Fibroblast of skin of left quadriceps (primary cell): ENCODE measurements around the gene KRT13.
"Not testable (repeated sequence)": the region's sequence is repeated elsewhere in the genome, so short reads cannot be mapped to it uniquely, and the experiment has no call there.

Experiments
- DNase-seq, 2 experiments: peaks; one replicate each; pipeline ENCODE4 v3.0.0-alpha.2; 2013; ENCODE audit warnings: low read depth in 2 of 2

Gene KRT13

GRCh38 chr17:41505007-41505808, at the start of gene KRT13:
KRT13 (minus strand) TSS chr17:41505612; CDS start chr17:41505550, 62 bp downstream.
- DNase-seq = no peak

DNA sequence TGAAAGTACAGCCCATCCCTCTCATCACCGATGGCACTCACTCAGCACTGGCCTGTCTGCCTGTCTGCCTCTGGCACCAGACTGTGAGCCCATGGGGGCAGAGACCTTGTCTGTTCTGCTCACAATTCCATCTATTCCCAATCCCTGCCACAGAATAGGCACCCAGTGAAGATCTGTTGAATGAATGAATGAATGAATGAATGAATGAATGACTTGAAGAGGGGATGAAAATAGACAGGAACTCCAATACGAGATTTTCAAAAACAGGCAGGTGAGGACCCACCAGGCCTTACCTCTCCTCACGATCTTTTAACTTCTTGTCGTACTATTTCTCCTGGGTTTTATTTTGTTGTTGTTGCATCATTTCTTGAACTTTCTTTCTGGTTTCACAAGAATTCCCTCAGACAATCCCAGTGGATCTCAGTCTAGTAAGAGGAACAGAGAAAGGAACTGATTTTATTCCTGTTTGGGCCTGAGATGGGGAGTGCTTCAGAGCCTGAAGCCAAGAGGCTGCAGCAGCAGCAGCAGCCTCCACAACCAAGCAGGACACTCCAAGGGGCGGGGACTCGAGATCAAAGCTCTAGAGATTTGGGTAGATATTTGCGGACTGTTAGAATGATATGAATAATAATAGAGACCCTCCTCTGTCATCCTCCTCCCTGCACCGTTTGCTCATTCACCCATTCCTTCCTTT, 48.7 kb upstream of the KRT13 start:
- no peak for DNase-seq

DNA sequence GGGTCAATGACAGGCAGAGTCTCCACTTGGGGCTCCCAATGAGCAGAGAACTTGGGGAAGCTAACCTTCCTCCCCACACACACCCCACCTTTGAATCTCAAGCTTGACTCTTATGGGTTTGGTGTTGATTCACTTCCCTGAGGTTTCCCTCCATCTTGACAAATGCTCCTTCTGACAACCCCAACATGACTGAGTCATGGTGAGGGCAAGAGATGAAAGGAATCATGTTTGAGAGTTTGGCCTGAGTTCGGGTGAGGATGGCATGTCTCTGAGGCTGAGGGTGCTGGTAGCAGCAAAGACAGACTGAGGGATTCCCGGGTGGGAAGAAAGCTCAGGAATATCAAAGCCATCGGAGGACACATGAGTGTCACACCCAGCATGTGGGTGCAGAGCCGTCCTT, 47.8 kb upstream of the KRT13 start:
- no peak for DNase-seq

DNA sequence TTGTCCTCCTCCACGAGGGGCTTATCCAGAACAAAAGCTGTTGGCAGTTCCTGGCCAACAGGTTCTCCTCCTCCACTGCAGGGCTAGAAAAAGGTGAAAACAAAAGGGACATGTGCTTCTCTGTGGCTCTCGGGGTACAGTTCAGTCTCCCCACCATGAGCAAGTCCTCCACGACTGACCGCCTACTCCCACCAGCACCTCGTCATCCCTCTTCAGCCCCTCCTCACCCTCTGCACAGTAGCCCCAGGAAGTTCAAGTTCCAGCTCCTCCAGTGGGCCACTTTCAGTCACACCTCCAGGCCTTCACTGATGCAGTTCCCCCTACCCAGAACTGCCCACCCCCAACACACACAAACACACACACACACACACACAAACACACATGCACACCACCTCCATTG, 47.0 kb upstream of the KRT13 start:
- DNase-seq = no peak

GRCh38 chr17:41551365-41551764, 46.0 kb upstream of the KRT13 start:
- DNase-seq = no peak

GRCh38 chr17:41549596-41550039, 44.2 kb upstream of the KRT13 start:
- no peak for DNase-seq

GRCh38 chr17:41548844-41549595, 43.6 kb upstream of the KRT13 start:
- DNase-seq = peak; percentile 77 to 81

DNA sequence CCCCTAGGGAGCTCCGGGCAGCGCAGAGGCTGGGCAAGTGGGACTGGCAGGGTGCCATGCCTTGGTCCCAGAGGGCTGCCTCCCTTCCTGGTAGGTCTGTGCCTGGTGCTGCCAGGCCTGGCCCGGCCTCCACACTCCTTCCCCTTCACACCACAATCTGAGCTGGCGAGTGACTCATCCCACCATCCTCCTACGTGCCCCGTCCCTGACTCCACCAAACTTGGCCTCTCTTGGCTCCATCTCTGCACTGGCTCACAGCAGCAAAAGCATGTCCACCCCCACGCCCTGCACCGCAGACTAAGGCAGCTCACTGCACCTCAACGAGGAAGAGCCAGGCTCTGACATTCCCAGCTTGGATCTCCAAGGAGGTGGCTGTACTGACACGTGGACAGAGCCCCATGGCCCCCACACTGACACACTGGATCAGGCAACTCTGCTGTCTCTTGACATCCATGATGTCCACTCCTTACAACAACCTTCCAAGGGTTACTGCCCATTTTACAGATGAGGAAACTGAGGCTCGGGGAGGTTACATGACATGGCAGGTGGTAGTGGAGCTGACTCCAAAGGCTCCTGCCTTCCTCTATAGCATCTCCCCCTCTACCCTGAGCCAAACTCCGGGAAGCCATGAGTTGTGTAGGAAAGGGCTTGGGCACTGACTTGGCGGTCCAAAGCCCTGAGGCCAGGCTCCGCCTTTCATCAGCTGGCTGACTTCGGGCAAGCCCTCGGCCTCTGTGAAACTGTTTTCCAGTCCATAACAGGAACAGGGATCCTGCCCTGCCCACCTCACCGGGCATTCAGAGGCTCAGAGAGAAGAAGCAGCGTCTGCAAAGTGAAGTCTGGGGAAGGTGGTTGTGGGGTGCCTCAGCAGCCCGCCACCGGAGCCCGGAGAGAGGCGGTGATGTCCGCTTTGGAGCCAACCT, 42.8 kb upstream of the KRT13 start:
- DNase-seq = peak; percentile 89 to 92

DNA sequence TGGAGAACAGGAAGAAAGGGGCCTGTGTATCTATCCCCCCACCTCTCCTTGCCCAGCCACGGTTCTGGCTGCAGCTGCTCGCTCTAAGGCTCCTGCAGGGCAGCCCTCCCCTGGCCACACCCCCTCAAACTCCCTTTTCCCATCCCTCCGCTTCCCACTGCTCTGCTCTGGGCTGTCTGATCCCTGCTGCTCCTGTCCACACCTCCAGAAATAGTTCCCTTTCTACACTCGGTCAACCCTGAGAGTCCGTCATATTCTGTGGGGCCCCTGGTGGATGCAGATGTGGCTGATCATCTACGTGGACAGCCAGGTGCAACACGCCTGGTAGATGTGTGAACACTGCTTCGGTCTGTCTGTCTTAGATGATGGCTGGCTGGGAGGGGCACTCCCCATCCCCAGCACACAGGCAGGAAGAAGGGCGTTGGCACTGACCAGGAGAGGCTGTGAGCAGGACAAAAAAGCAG, 42.0 kb upstream of the KRT13 start:
- no peak for DNase-seq

DNA sequence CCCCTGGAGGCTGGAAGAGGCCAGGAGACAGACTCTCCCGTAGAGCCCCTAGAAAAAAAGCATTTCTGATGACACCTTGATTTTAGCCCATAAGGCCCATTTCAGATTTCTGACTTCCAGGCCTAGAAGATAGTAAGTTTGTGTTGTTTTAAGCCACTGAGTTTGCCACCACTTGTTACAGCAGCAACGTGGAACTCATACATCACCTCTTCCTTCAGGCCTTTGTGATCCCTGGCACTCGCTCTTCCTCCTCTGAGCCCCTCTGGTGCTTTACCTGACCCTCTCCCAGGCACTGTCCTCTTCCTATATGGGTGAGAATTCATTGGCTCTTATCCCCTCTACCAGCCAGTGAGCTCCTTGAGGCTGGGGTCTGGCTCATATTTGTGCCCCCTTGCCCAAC, 41.4 kb upstream of the KRT13 start:
- no peak for DNase-seq

- no peak for DNase-seq
Measured at GRCh38 chr17:41545829-41546410, 40.5 kb upstream of the KRT13 start.

DNA sequence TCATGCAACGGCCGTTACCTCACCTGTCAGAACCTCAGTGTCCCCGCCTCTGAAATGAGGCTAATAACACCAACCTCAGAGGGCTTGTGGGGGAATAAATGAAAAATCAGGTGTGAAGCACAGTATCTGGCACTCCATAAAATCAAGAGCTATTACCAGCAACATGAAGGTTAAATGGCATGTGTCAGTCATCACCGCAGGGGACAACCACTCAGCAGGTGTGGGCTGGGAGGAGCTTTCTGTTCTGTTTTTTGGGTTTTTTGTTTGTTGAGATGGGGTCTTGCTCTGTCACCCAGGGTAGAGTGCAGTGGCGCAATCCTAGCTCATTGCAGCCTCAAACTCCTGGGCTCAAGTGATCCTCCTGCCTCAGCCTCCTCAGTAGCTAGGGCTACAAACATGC, 39.5 kb upstream of the KRT13 start:
- DNase-seq = no peak

DNA sequence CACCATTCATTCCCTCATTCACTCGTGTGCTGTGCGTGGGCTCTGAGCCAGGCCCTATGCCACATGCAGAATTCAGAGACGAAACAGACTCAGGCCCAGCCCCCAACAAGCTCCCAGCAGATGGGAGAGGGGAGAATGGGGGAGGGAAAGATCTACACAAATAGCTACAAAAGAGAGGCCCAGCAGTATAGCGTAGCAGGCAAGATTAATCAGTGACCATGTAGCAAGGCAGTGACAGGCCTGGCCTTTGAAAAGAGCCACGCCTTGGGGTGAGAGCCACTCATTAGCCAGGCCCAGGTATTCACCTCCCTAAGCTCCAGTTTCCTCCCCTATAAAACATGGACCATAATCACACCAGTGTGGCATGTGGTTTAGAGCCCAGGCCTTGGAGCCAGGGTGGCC, 39.1 kb upstream of the KRT13 start:
- DNase-seq = no peak

DNA sequence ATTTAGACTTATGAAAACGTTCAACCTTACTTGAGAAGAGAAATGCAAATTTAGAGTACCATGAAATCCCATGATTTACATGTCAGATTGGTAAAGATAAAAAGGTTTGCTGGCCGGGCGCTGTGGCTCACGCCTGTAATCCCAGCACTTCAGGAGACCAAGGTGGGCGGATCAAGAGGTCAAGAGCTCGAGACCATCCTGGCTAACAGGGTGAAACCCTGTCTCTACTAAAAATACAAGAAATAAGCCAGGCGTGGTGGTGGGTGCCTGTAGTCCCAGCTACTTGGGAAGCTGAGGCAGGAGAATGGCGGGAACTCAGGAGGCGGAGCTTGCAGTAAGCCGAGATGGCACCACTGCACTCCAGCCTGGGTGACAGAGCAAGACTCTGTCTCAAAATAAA, 37.4 kb upstream of the KRT13 start:
- not testable (repeated sequence) for DNase-seq

- DNase-seq = no peak
Measured at GRCh38 chr17:41542357-41542756, 36.9 kb upstream of the KRT13 start.

DNA sequence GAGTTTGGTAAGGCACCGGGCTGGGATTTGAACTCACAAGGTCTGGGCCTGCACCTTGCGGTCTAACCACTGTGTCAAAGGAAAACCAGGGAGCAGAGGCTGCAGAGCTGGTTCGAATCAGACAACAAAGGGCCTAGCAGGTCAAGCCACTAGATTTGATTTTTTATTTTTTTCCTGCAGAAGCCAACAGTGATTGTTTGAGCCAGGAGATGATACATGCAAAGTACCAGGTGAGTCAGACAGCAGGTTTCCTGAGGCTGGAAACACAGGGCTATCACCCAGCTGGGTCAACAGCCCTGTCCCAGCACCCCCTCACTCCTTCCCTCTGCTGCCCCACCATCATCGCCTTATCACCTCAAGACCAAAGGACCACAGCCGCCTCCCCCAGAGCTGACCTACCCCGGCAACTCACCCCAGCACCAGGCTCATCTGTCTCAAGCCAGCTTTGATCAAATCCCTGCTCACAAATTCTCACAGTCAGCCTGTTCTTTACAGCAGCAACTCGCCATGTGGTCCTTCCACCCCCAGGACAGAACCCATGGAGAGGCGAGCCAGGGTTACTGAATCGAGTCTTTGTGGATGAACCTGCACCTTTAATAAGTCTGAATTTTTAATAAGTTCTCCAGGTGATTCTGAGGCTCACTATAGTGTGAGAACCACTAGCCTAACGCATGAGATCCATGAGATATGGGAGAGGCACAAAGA, 35.7 kb upstream of the KRT13 start:
- no peak for DNase-seq

DNA sequence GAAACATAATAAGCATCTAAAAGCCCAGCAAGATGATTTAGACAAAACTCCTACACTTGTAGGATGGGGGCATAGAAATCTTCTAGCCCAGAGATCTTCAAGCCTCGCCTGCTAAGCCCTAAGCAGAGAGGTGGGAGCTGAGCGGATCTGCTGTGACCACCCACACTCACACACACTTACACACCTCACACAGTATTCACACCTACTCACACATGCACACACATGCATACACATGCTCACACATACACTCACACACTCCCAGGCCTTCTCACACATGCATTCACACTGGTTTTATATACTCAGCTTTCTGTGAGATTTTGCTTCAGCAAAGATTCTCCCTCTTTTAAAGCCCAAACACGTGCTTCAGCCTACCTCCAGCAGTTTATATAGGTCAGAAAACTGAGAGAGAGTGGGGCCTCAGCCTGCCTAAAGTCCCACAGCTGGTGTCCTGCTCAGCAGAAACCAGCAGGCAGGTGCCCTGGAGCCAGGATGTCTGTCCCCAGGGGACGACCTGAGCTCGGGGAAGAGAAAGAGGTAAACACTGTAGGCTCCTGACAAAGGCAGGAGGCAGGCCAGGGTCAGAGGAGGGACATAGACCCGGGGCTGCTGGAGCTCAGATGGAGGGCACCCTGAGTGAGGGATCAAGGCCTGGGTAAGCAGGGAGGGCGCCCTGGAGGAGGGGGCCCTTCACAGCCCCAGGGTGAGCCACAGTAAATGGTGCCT, 34.7 kb upstream of the KRT13 start:
- no peak for DNase-seq

- DNase-seq = no peak
Measured at GRCh38 chr17:41539071-41539492, 33.7 kb upstream of the KRT13 start.

DNA sequence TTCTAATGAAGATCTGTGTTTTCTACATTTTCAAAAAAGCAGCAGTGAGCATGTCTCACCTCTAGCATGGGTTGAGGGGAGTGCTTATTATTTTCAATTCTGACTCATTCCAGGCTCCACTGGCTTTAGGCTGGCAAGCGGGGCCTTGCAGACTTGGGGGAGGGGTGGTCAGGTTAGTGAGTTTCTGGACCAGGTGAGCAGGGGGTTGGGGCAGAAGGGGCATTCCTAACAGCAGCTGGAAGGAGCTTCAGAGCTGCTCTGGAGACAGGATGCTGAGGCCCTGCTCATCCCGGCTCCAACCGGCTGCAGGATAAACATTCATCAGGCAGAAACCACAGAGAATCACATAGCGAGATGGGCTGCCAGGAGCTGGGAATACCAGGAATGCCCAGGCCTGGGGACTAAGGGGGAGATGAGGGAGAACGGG, 33.2 kb upstream of the KRT13 start:
- peak; percentile 38 to 45 for DNase-seq

- DNase-seq = no peak
Measured at GRCh38 chr17:41537990-41538389, 32.6 kb upstream of the KRT13 start.
